Naive B cell (primary cell): ENCODE data around the gene PDIA2. TPM values are rescaled to one million over a fixed set of nuclear protein-coding genes. Genes with fewer than 3 reads are reported as not detected.
"Not testable (repeated sequence)": the region's sequence is repeated elsewhere in the genome, so short reads cannot be mapped to it uniquely, and the experiment has no call there.

Experiments used
- ATAC-seq, 2 donors: fragments of 150-1000 bp; cut with Tn5 transposase; 2 replicates each; pipeline ENCODE4 v1.10.0; 2021; ENCODE audit warnings: low read depth in 2 of 2, mild to moderate bottlenecking in 2 of 2, moderate library complexity in 2 of 2
- DNase-seq: peaks from one replicate; pipeline ENCODE4 v3.0.0; 2022
- H3K27ac Mint-ChIP-seq, 6 donors: one replicate each; pipeline ENCODE4 v1.8.0; 2020 to 2022; ENCODE audit warnings: mild to moderate bottlenecking in 6 of 6, mixed read lengths in 6 of 6, moderate library complexity in 5 of 6, inconsistent platforms in 2 of 6
- H3K27me3 Mint-ChIP-seq, 3 donors: one replicate each; pipeline ENCODE4 v1.8.0; 2021 to 2022; ENCODE audit warnings: mixed read lengths in 3 of 3, mild to moderate bottlenecking in 1 of 3
- H3K36me3 Mint-ChIP-seq, 2 donors: one replicate each; pipeline ENCODE4 v1.8.0; 2020 to 2022; ENCODE audit warnings: mixed read lengths in 2 of 2, inconsistent platforms in 1 of 2, mild to moderate bottlenecking in 1 of 2
- H3K4me1 Mint-ChIP-seq, 3 donors: one replicate each; pipeline ENCODE4 v1.8.0; 2020 to 2022; ENCODE audit warnings: mixed read lengths in 3 of 3, inconsistent platforms in 1 of 3, mild to moderate bottlenecking in 1 of 3, moderate library complexity in 1 of 3
- H3K4me3 Mint-ChIP-seq, 8 donors: one replicate each; pipeline ENCODE4 v1.8.0; 2020 to 2022; ENCODE audit warnings: mild to moderate bottlenecking in 8 of 8, mixed read lengths in 8 of 8, moderate library complexity in 8 of 8, inconsistent platforms in 2 of 8
- H3K9me3 Mint-ChIP-seq, 7 donors: one replicate each; pipeline ENCODE4 v1.8.0; 2020 to 2022; ENCODE audit warnings: mixed read lengths in 7 of 7, mild to moderate bottlenecking in 5 of 7, inconsistent platforms in 2 of 7, moderate library complexity in 1 of 7
- polyA plus RNA-seq, 6 donors: library from polyadenylated mRNA; unstranded; fragments of 300-500 nt; fragmentation: Illumina TruSeq; gene quantifications; one replicate each; pipeline ENCODE4 v1.2.3, GENCODE V29; 2021; ENCODE audit warnings: low read depth in 6 of 6

The PDIA2 gene
- polyA plus RNA-seq, 6 donors from 2014 or later: not detected

DNA sequence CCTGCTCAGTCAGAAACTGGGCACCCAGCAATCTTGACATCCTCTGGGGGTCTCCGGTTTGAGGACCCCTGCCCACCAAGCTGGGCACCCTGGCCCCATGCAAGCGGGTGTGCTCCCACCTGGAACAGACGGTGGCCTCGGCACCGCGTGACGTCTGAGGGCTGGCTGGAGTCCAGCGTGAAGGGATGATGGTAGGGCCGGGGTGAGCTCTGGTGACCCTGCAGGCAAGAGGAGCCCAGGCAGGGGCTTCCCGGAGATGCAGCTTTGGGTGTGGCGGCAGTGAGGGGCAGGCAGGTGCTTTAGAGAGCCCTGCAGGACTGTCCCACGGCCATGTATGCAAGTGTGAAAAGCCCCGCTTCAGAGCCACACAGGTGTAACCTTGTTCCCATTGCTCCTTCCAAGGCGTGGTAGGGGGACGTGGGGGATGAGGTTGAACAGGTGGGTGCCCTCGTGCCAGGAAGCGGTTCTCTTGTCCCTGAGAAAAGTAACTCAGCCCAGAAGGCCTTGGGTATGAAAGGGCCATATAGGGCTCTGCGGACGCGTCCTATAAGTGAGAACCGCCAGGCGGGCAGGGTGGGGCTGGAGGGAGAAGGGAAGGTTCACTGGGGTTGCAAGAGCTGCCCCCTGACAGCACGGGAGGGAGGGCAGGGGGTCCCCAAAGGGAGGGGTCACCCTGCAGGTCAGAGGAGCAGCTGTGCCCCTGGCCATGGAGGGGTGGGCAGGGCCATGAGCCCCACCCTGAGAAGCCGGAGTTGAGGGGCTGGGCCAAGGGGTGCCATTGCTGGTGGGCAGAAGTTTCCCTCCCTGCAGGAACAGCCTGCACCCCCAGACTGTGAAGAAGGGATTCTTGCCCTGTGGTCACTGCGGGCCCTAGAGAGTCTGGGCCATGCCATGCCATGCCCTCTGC is 16.5 kb upstream of the PDIA2 start:
- peaks cover 0 to 11% of the 10 kb centered on the region in 2 donors for H3K36me3 Mint-ChIP-seq
- no peaks in the 10 kb centered on the region for H3K27me3 Mint-ChIP-seq
- H3K4me1 Mint-ChIP-seq: peaks cover 0 to 9% (median 4%) of the 10 kb centered on the region in 3 donors
- no peak for DNase-seq
- no peak overlapping the region for H3K27ac Mint-ChIP-seq
- H3K9me3 Mint-ChIP-seq: no peaks in the 10 kb centered on the region
- ATAC-seq: no peak
- H3K4me3 Mint-ChIP-seq: no peak overlapping the region

DNA sequence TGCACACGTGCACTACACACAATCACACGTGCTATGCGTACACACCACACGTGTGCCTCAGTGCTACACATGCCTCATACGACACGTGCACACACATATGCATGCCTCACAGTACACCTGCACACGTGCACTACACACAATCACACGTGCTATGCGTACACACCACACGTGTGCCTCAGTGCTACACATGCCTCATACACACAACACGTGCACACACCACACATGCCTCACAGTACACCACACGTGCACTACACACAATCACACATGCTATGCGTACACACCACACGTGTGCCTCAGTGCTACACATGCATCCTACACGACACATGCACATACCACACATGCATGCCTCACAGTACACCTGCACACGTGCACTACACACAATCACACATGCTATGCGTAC is 15.4 kb upstream of the PDIA2 start:
- H3K27me3 Mint-ChIP-seq, ATAC-seq, DNase-seq, H3K36me3 Mint-ChIP-seq, H3K4me1 Mint-ChIP-seq, H3K9me3 Mint-ChIP-seq, H3K4me3 Mint-ChIP-seq: not testable (repeated sequence)
- peak overlapping the region in 1 of 6 donors; percentile 56 for H3K27ac Mint-ChIP-seq

DNA sequence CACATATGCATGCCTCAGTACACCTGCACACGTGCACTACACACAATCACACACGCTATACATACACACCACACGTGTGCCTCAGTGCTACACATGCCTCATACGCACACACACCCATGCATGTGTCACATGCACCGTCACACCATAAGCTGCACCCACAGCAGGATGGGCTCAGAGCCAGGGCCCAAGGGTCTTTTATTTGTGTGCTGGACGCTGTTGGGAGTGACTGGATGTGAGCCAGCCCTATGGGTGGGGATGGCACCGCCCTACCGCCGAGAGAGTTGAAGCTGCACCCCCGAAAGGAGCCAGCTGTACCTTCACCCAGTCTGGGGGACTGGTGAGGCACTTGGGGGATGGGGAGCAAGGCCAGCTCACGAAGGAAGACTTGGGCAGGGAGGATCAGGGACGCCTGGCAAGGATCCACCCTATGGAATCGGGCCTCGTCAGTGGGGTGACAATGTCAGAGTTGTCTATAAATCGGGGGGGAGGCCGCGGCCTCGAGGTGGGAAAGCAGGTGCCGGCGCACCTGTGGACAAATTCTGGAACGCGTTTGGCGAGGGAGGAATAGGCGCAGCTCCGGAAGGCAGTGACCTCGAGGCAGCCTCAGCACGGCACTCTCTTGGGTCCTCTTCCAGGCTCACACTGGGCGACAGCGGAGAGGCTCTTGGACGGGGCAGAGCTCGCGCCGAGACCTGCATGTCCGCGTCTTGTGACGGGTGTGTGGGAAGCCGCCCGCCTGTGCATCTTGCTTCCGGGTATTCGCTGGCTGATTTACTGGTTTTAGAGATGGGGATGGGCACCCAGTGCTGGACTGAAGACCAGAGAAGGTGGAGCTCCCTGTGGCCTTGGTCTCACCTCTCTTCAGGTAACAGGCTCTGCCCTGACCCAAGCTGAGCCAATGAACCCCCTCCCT is 14.6 kb upstream of the PDIA2 start:
- Mint-ChIP-seq H3K4me3 (no peak overlapping the region), H3K36me3 (no peaks in the 10 kb centered on the region), H3K27me3 (peaks cover 0 to 5% (median 3%) of the 10 kb centered on the region in 3 donors), H3K27ac (no peak overlapping the region), H3K9me3 (no peaks in the 10 kb centered on the region), H3K4me1 (peaks cover 0 to 9% (median 4%) of the 10 kb centered on the region in 3 donors)
- ATAC-seq (no peak), DNase-seq (no peak)

DNA sequence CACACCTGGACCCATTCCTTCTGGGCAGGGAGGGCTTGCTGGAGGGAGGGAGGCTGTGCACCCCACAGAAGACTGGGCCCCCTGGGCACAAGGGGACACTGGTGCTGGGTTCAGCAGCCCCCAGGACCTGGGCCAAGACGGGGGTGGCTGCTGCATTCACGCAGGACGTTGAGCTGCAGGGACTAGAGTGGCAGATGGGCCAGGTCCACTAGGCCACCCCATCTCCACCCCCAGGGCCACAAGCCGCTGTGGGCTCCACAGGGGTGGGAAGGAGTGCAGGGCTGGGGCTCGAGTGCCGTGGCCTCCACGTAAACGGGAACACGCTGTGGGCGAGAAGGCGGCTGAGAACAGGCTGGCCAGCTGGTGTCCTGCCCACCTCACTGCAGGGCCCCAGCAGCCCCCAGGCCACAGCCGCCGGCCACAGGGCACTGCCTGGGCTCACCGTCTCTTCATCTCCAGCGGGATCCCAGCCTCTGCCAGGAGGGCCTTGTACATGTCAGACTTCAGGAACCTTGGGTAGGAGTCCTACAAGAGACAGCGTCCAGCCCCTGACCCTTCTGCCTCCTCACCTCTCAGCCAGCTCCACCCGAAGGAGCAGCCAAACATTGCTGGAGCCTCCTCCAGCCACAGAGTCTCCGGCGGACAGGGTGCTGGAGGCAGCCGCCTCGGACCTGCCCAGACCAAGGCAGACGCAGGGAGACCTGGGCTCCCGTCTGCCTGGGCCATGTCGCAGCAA is 13.7 kb upstream of the PDIA2 start:
- Mint-ChIP-seq H3K27me3 (peaks cover 0 to 5% (median 3%) of the 10 kb centered on the region in 3 donors), H3K4me1 (peaks cover 0 to 9% (median 4%) of the 10 kb centered on the region in 3 donors), H3K36me3 (no peaks in the 10 kb centered on the region), H3K27ac (no peak overlapping the region), H3K4me3 (no peak overlapping the region), H3K9me3 (no peaks in the 10 kb centered on the region)
- ATAC-seq: no peak
- DNase-seq: no peak

DNA sequence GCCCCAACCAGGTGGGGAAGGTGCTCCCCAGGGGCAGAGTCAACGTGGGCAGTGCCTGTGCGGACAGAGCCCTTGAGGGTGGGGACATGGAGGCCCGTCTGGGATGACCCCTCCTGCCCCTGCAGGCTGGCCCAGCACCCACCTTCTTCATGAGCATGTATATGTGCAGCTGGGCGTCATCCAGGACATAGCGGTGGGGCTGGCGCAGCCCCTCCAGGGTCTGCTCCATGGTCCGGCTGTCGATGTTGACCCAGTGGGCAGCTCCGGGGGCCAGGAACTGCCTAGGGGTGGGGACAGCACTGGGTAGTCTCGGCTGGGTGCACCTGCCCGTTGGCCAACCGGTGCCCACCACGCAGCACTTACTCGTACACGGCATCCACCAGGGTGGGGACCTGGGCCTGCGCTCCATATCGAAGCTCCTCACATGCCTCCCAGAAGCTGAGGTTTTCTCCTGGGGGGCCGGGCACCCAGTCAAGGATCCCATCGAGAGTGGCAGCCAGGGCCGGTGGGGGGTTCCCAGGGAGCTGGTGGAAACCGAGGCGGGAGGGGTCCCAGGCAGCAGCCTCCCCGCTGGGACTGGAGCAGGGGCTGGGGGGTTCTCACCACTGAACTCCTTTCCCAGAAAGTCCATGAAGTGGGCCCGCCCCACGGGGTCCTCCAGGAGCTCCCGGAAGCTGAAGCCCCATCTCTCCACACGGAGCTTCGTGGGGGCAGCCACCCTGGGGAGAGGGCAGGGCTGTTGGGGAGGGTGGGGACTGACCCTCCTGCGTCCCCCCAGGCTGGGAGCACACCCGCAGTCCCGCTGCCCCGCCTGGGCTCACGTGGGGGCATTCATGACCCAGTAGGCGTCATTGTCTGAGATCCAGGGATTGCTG is 12.3 kb upstream of the PDIA2 start:
- H3K27ac Mint-ChIP-seq: no peak overlapping the region
- H3K4me3 Mint-ChIP-seq: no peak overlapping the region
- DNase-seq (no peak), ATAC-seq (no peak)
- no peaks in the 10 kb centered on the region for H3K36me3 Mint-ChIP-seq
- peaks cover 0 to 9% (median 4%) of the 10 kb centered on the region in 3 donors for H3K4me1 Mint-ChIP-seq
- peaks cover 0 to 13% (median 3%) of the 10 kb centered on the region in 3 donors for H3K27me3 Mint-ChIP-seq
- no peaks in the 10 kb centered on the region for H3K9me3 Mint-ChIP-seq

DNA sequence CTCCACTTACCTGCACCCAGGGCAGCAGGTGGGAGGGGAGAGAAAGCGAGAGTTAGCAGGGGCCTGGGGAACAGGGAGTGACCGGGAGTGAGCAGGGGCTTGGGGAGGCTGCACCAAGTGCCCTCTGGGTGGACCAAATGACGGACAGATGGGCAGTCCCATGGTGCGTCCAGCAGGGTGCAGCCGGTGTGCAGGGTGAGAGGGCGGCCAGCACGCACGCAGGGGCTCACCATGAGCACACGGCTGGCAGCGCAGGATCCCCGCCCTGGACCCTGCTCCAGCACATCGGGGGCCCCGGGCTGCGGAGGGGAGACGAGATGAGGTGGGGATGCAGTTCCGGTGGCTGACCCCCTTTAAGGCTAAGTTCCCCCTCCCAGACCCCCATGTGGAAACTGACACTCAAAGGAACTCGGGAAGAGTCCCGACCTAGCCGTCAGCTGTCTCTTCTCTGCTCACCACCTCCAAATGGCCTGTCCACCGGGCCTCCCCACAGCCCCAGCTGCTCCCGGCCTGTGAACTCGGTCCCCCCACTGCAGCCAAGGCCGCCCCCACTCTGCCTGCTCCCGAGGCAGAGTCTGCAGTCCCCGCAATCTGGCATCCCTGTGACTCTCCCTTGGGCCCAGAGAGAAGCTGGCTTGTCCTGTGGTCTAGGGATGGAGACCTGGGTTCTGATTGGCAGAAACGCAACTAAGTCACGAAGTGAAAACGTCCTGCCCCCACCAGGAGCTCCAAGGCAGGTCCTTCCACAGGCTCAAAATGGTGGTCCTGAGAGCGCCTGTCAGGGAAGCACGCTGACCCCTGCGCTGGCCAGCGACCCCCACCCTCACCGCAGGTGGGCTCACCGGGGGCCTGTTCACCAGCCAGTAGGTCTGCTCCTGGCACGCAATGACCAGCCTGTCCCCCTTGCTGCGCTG is 10.1 kb upstream of the PDIA2 start:
- DNase-seq (no peak), ATAC-seq (no peak)
- no peaks in the 10 kb centered on the region for H3K9me3 Mint-ChIP-seq
- H3K4me3 Mint-ChIP-seq: no peak overlapping the region
- H3K27me3 Mint-ChIP-seq: peaks cover 7 to 31% (median 12%) of the 10 kb centered on the region in 3 donors
- H3K27ac Mint-ChIP-seq: no peak overlapping the region
- peaks cover 0 to 3% (median 0%) of the 10 kb centered on the region in 3 donors for H3K4me1 Mint-ChIP-seq
- no peaks in the 10 kb centered on the region for H3K36me3 Mint-ChIP-seq

DNA sequence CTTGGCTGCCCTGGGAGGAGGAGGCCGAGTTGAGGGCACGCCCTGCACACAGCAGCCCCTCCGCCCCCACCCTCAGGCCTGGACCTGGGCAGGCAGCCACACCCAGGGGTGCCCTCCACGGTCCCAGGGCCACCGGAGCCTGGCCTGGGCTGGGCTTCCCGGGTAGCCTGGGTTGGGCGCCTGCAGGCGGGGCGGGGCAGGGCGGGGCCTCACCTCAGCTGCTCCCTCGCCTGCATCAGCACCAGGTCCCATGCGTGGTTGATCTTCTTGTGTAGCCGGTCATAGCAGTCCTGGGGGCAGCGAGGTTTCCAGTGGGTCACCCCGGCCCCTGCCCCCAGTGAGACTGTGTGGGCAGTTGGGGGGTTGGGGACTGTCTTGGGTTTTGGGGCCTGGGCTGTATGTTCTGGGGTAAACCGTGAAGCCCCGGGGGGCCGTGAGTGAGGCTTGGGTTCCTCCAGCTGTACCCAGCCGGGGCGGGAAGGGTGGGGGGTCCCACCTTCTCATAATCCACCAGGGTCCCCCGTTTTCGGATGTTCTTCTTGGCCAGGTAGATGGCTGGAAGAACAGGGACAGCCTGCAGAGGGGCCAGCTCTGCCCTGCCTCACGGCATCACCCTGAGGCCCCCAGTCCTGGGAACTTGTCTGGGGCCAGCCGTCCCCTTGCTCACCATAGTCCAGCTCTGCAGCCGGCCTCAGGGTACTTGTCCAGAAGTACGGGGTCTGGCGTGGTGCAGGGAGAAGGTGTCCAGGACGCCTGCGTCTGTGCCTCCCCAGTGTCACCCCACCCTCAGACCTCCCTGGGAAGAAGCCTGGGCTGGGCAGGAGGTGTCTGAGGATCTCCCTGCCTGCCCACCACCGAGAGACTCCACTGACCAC is 9.2 kb upstream of the PDIA2 start:
- H3K27ac Mint-ChIP-seq: no peak overlapping the region
- H3K4me3 Mint-ChIP-seq: no peak overlapping the region
- peaks cover 0 to 3% (median 0%) of the 10 kb centered on the region in 3 donors for H3K4me1 Mint-ChIP-seq
- H3K9me3 Mint-ChIP-seq: no peaks in the 10 kb centered on the region
- no peaks in the 10 kb centered on the region for H3K36me3 Mint-ChIP-seq
- no peak for ATAC-seq
- no peak for DNase-seq
- peaks cover 8 to 37% (median 12%) of the 10 kb centered on the region in 3 donors for H3K27me3 Mint-ChIP-seq

DNA sequence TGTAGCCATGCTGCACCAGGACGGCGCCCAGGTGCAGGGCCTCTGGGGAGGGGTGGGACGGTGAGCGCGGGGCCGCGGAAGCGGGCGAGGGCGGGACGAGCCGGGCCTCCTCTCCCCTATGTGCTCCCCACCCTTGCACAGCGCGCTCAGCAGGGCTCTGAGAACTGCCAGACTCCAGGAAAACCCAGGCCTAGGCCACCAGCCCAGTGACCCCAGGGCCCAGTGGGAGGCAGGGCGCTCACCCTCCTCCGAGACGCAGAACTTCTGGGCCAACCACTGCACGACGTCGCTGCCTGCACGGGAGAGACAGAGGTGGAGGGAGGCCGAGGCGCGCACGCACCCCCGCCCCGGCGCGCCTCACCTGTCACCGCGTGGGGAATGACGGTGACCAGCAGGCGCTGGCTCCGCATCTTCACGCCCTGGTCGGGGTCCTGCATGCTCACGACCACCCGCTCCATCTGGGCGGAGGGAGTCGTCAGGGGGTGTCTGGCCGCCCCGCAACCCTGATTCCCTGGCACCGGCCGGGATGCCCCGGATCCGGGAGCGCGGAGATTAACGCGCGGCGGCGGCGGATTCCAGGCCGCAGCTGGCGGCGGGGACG is 7.8 kb upstream of the PDIA2 start:
- peak overlapping the region in 5 of 8 donors; percentile 40 to 64 (median 47) for H3K4me3 Mint-ChIP-seq
- no peak for DNase-seq
- H3K27me3 Mint-ChIP-seq: peaks cover 15 to 44% (median 16%) of the 10 kb centered on the region in 3 donors
- H3K9me3 Mint-ChIP-seq: no peaks in the 10 kb centered on the region
- no peak overlapping the region for H3K27ac Mint-ChIP-seq
- H3K4me1 Mint-ChIP-seq: peaks cover 0 to 3% (median 0%) of the 10 kb centered on the region in 3 donors
- peak; percentile 48 to 52 for ATAC-seq
- H3K36me3 Mint-ChIP-seq: no peaks in the 10 kb centered on the region

DNA sequence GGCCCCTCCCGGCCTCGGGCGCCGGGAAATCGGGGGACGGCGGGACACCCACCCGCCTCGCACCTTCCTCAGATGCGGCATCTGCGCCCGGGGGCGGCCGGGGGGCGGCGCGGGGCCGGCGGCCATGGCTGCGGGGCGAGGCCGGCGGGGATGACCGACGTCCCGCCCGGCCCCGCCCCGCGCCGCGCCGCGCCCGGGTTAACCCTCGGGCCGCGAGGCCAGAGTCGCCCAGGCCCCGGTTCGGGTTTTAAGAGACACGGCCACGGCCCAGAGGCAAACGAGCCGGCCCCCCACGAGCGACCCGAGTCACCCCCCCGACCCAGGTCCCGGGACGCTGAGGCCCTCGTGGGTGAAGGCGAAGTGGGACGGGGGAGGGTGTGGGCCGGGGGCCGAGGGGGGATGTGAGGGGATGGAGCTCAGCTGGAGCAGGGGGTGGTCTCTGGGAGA is 7.2 kb upstream of the PDIA2 start, which contains the start of gene RGS11:
RGS11 (minus strand) TSS at position 159 of the 447 bp plus-strand sequence; CDS start at position 126, 33 bp downstream.
- Mint-ChIP-seq H3K36me3 (no peaks in the 10 kb centered on the region), H3K9me3 (no peaks in the 10 kb centered on the region), H3K27ac (peak within 1 kb of the TSS in 1 of 6 donors; percentile 33), H3K27me3 (peaks cover 15 to 44% (median 16%) of the 10 kb centered on the region in 3 donors), H3K4me3 (peak within 1 kb of the TSS in 7 of 8 donors; percentile 60 to 88 (median 66)), H3K4me1 (peaks cover 0 to 3% (median 0%) of the 10 kb centered on the region in 3 donors)
- ATAC-seq: no peak
- no peak for DNase-seq

DNA sequence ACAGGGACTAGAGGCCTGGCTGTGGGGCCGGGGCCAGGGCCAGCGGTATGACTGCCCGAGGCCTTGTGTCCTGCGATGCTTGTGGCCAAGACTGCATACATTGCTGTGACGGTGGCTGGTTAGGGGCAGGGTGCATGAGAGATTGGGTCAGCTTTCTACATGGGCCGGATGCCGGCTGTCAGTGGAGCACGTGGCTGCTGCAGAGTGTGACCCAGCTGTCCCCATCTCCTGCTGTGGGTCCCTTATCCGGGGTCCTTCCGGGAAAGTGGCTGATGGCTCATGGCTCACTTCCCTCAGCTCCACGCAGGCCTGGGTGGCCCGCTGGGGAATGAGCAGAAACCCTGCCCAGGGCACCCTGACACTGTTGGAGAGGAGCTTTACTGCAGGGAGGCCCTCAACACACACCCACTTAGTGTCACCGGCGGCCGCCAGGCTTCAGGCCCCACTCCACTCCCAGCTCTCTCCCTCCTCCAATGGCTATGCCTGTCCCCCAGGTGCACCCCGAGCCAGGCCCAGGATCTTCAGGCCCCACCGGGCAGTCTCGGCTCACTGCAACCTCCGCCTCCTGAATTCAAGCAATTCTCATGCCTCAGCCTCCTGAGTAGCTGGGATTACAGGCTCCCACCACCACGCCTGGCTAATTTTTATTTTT is 6.4 kb upstream of the PDIA2 start:
- peak overlapping the region in 7 of 8 donors; percentile 63 to 88 (median 66) for H3K4me3 Mint-ChIP-seq
- DNase-seq: no peak
- H3K27ac Mint-ChIP-seq: peak overlapping the region in 1 of 6 donors; percentile 33
- H3K27me3 Mint-ChIP-seq: peaks cover 16 to 51% (median 21%) of the 10 kb centered on the region in 3 donors
- peaks cover 0 to 3% (median 0%) of the 10 kb centered on the region in 3 donors for H3K4me1 Mint-ChIP-seq
- no peaks in the 10 kb centered on the region for H3K36me3 Mint-ChIP-seq
- no peak for ATAC-seq
- no peaks in the 10 kb centered on the region for H3K9me3 Mint-ChIP-seq
